DND-41 (cell line): ENCODE data around the gene RUBCNL.

Experiments used
- CTCF ChIP-seq: IDR thresholded peaks from 2 replicates; pipeline ENCODE4 v1.5.1; 2012; ENCODE audit warnings: borderline replicate concordance, low read length, moderate library complexity, mild to moderate bottlenecking; ENCODE audit not compliant: poor library complexity, severe bottlenecking; ENCODE audit errors: extremely low read depth
- EZH2 ChIP-seq: IDR thresholded peaks from 3 replicates; pipeline ENCODE4 v1.6.1; 2012; ENCODE audit warnings: borderline replicate concordance, low read depth, mild to moderate bottlenecking, moderate library complexity, low read length, inconsistent platforms; ENCODE audit not compliant: severe bottlenecking

GRCh38 chr13:46392967-46393366, 5.9 kb upstream of the RUBCNL start:
- TF ChIP-seq CTCF, result no peak
- TF ChIP-seq EZH2, result no peak
